ENCODE data around the gene SERPINB8. TPM values are rescaled to one million over a fixed set of nuclear protein-coding genes. Genes with fewer than 3 reads are reported as not detected.

SERPINB8 gene
- total RNA-seq (2022; extraction: Qiagen RNA extraction; ENCODE audit: low read depth), result 8.8 to 14.8 TPM (median 9.3 TPM) in 5 replicates

GRCh38 chr18:63969942-63970808 lies at the start of gene SERPINB8:
Gene SERPINB8 (plus strand): TSS chr18:63970081. CDS start chr18:63978309, 8,228 bp downstream.

GRCh38 chr18:63949068-63949737 lies 20.7 kb upstream of the SERPINB8 start, which contains the start of gene HMSD:
Gene HMSD (plus strand): TSS chr18:63949301. CDS start chr18:63953456, 4,155 bp downstream.

Other genes with a start within 250 kb of the SERPINB8 start
- 1.8 to 2.7 TPM (median 2.3 TPM) in 5 replicates for gene SERPINB7, start 194.7 kb upstream of the SERPINB8 start, total RNA-seq (2022; extraction: Qiagen RNA extraction; ENCODE audit: low read depth)
- gene SERPINB2, start 82.4 kb upstream of the SERPINB8 start, total RNA-seq (2022; extraction: Qiagen RNA extraction; ENCODE audit: low read depth), result 0.17 TPM in 1 of 5 replicates, not detected in the others
- gene SERPINB10, start 62.1 kb upstream of the SERPINB8 start, total RNA-seq (2022; extraction: Qiagen RNA extraction; ENCODE audit: low read depth), result not detected in 5 replicates
- gene HMSD, start 20.8 kb upstream of the SERPINB8 start, total RNA-seq (2022; extraction: Qiagen RNA extraction; ENCODE audit: low read depth), result 0.21 to 0.39 TPM in 2 of 5 replicates, not detected in the others
- not detected in 5 replicates for gene LINC00305, start 179.0 kb downstream of the SERPINB8 start, total RNA-seq (2022; extraction: Qiagen RNA extraction; ENCODE audit: low read depth)

Data from A549 treated with RU486 at 1 μM for 4 hours (cell line).